ENCODE measurements around the gene FOXO1.

- TF ChIP-seq, protein P1, sequence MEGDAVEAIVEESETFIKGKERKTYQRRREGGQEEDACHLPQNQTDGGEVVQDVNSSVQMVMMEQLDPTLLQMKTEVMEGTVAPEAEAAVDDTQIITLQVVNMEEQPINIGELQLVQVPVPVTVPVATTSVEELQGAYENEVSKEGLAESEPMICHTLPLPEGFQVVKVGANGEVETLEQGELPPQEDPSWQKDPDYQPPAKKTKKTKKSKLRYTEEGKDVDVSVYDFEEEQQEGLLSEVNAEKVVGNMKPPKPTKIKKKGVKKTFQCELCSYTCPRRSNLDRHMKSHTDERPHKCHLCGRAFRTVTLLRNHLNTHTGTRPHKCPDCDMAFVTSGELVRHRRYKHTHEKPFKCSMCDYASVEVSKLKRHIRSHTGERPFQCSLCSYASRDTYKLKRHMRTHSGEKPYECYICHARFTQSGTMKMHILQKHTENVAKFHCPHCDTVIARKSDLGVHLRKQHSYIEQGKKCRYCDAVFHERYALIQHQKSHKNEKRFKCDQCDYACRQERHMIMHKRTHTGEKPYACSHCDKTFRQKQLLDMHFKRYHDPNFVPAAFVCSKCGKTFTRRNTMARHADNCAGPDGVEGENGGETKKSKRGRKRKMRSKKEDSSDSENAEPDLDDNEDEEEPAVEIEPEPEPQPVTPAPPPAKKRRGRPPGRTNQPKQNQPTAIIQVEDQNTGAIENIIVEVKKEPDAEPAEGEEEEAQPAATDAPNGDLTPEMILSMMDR (IDR thresholded peaks at IDR 0.05 in 4 of 5, conservative IDR thresholded peaks at IDR 0.05 in 1 of 5): no peak
- no peak for TF ChIP-seq POLR2A (IDR thresholded peaks at IDR 0.05)
These were observed 137.6 kb downstream of the FOXO1 start for GRCh38 chr13:40528881-40529280.

Measured in gastrocnemius medialis (tissue), 4 donors.